K562 (cell line): ENCODE data around the gene FZD4. TPM values are rescaled to one million over a fixed set of nuclear protein-coding genes. Genes with fewer than 3 reads are reported as not detected.

Experiments used
- ARID2 ChIP-seq: fragments of 450-650 bp; IDR thresholded peaks from 2 replicates; pipeline ENCODE4 v1.6.1; 2017; ENCODE audit warnings: antibody characterized with exemption, mild to moderate bottlenecking
- SOX6 ChIP-seq: fragments of 450-650 bp; IDR thresholded peaks from 2 replicates; pipeline ENCODE4 v1.6.1; 2014; ENCODE audit warnings: mild to moderate bottlenecking
- THAP12 ChIP-seq: fragments of 250-450 bp; sonication (Bioruptor Pico); IDR thresholded peaks from 2 replicates; pipeline ENCODE4 v1.9.0; 2021; ENCODE audit warnings: mild to moderate bottlenecking, inconsistent platforms
- ZBTB2 ChIP-seq: fragments of 450-650 bp; IDR thresholded peaks from 2 replicates; pipeline ENCODE4 v1.6.1; 2016; ENCODE audit warnings: antibody characterized with exemption
- ZNF143 ChIP-seq: sonication (generic); formaldehyde crosslinking; IDR thresholded peaks from 2 replicates; pipeline ENCODE4 v1.9.0; 2022; ENCODE audit warnings: mild to moderate bottlenecking, missing genetic modification reagents
- ZNF408 ChIP-seq: fragments of 250-450 bp; sonication (Bioruptor Pico); IDR thresholded peaks from 2 replicates; pipeline ENCODE4 v1.4.0; 2020; ENCODE audit warnings: low read depth, mild to moderate bottlenecking, moderate library complexity
- ZNF41 ChIP-seq: fragments of 250-450 bp; sonication (Bioruptor Pico); conservative IDR thresholded peaks from 2 replicates; pipeline ENCODE4 v1.4.0; 2020; ENCODE audit warnings: mild to moderate bottlenecking
- ZNF592 ChIP-seq: fragments of 450-650 bp; IDR thresholded peaks from 2 replicates; pipeline ENCODE4 v1.6.1; 2017; ENCODE audit warnings: antibody characterized with exemption, mild to moderate bottlenecking
- polyA plus RNA-seq, 8 experiments: library from polyadenylated mRNA; depleted of rRNA in 4 of 8; stranded (reverse) in 5 of 8; unstranded in 3 of 8; fragments of >200 nt; fragmentation: Nextera tagmentation in 2 of 8; fragmentation: Illumina TruSeq in 1 of 8; extraction: Ambion mirVana in 2 of 8; extraction: Trizol in 1 of 8; gene quantifications; 2 replicates each; pipeline versions ENCODE4 v1.2.1 to v1.2.3, GENCODE V29; 2011 to 2014; ENCODE audit warnings: inconsistent platforms in 1 of 8, missing spikeins in 1 of 8
- total RNA-seq, 7 experiments: library from RNA; depleted of rRNA in 6 of 7; stranded (reverse); fragments of >200 nt in 6 of 7; fragmentation: Illumina TruSeq in 2 of 7; extraction: Trizol in 2 of 7; gene quantifications; 2 replicates each; pipeline versions ENCODE4 v1.2.1 to v1.2.3, GENCODE V29; 2011 to 2021; ENCODE audit warnings: low replicate concordance in 1 of 7
- TF ChIP-seq, protein P1 (sequence below), 2 experiments: fragments of 450-650 bp; IDR thresholded peaks; 2 replicates each; pipeline ENCODE4 v1.6.1; 2018; ENCODE audit warnings: mild to moderate bottlenecking in 2 of 2, low read depth in 1 of 2; ENCODE audit not compliant: partially characterized antibody in 2 of 2
- TF ChIP-seq, protein P2 (sequence below), 3 experiments: fragments of 200-800 bp in 1 of 3; fragments of 250-450 bp in 1 of 3; fragments of 450-650 bp in 1 of 3; sonication (Bioruptor Pico) in 1 of 3; sonication (Bioruptor generic) in 1 of 3; formaldehyde crosslinking in 1 of 3; IDR thresholded peaks; 2 replicates each; pipeline versions ENCODE4 v1.6.1 to v1.8.0; 2016 to 2022; ENCODE audit warnings: mild to moderate bottlenecking in 2 of 3, missing genetic modification characterization in 2 of 3, missing compliant biosample characterization in 1 of 3, moderate library complexity in 1 of 3

FZD4 gene
- total and polyA plus RNA-seq, 9 of the 15 experiments (the other 6 are each of a cell fraction or from before 2014, with no cell fraction given) = 1.2 to 7.9 (median 5.8) TPM

DNA sequence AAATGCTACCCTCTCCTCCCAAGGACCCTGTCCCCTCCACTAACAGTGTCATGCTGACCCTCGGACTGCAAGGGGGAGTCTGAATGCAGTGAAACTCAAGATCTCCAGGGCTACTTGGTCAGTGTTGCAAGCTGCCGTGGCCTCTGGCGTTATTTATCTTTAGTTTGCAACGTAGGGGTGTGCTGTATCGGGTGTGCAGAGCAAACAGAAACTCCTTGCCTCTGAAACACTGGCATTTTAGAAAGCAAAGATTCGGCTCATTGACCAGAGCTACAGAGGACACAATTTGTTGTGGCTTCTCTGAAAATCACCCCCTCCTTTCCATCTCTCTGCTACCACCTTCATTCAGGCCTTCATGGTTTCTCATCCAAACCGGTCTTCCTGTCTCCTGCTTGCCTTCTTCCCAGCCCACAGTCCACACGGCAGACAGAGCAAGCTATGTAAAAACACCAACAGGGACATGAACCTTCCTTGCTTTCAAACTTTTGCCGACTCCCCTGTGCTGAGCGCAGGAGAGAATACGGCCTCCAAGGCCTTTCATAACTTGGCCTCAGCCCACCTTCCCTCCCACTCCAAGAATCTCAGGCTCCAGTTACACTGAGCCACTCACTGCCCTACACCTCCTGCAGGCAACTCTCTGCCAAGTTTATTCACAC, 14.9 kb downstream of the FZD4 start (continued):
- no peak for TF ChIP-seq ZBTB2
- TF ChIP-seq, protein P1, sequence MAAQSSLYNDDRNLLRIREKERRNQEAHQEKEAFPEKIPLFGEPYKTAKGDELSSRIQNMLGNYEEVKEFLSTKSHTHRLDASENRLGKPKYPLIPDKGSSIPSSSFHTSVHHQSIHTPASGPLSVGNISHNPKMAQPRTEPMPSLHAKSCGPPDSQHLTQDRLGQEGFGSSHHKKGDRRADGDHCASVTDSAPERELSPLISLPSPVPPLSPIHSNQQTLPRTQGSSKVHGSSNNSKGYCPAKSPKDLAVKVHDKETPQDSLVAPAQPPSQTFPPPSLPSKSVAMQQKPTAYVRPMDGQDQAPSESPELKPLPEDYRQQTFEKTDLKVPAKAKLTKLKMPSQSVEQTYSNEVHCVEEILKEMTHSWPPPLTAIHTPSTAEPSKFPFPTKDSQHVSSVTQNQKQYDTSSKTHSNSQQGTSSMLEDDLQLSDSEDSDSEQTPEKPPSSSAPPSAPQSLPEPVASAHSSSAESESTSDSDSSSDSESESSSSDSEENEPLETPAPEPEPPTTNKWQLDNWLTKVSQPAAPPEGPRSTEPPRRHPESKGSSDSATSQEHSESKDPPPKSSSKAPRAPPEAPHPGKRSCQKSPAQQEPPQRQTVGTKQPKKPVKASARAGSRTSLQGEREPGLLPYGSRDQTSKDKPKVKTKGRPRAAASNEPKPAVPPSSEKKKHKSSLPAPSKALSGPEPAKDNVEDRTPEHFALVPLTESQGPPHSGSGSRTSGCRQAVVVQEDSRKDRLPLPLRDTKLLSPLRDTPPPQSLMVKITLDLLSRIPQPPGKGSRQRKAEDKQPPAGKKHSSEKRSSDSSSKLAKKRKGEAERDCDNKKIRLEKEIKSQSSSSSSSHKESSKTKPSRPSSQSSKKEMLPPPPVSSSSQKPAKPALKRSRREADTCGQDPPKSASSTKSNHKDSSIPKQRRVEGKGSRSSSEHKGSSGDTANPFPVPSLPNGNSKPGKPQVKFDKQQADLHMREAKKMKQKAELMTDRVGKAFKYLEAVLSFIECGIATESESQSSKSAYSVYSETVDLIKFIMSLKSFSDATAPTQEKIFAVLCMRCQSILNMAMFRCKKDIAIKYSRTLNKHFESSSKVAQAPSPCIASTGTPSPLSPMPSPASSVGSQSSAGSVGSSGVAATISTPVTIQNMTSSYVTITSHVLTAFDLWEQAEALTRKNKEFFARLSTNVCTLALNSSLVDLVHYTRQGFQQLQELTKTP (IDR thresholded peaks at IDR 0.05; ENCODE audit: low read depth in 1 of 2, partially characterized antibody in 2 of 2) = no peak
- TF ChIP-seq ARID2 = no peak
- TF ChIP-seq ZNF41 = 0 out of 2 replicates have a peak, but pooled peaks have one; percentile 4
- TF ChIP-seq ZNF408 (CRISPR knock-in tag) = no peak
- peak; percentile 84 for TF ChIP-seq ZNF592
- TF ChIP-seq, protein P2, sequence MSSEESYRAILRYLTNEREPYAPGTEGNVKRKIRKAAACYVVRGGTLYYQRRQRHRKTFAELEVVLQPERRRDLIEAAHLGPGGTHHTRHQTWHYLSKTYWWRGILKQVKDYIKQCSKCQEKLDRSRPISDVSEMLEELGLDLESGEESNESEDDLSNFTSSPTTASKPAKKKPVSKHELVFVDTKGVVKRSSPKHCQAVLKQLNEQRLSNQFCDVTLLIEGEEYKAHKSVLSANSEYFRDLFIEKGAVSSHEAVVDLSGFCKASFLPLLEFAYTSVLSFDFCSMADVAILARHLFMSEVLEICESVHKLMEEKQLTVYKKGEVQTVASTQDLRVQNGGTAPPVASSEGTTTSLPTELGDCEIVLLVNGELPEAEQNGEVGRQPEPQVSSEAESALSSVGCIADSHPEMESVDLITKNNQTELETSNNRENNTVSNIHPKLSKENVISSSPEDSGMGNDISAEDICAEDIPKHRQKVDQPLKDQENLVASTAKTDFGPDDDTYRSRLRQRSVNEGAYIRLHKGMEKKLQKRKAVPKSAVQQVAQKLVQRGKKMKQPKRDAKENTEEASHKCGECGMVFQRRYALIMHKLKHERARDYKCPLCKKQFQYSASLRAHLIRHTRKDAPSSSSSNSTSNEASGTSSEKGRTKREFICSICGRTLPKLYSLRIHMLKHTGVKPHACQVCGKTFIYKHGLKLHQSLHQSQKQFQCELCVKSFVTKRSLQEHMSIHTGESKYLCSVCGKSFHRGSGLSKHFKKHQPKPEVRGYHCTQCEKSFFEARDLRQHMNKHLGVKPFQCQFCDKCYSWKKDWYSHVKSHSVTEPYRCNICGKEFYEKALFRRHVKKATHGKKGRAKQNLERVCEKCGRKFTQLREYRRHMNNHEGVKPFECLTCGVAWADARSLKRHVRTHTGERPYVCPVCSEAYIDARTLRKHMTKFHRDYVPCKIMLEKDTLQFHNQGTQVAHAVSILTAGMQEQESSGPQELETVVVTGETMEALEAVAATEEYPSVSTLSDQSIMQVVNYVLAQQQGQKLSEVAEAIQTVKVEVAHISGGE (CRISPR knock-in tag; IDR thresholded peaks at IDR 0.05) = no peak
- 0 out of 2 replicates have a peak, but pooled peaks have one; percentile 13 for TF ChIP-seq SOX6
- TF ChIP-seq ZNF143 = no peak
- TF ChIP-seq THAP12 (CRISPR knock-in tag) = no peak
